Activated CD4-positive, alpha-beta T cell treated with anti-CD3 and anti-CD28 coated beads, Interleukin-2, amount 10 ng/mL, durations not matched to agents 7 days and 5 days (primary cell): ENCODE data around the gene PDILT. TPM values are rescaled to one million over a fixed set of nuclear protein-coding genes. Genes with fewer than 3 reads are reported as not detected.
"Not testable (repeated sequence)": the region's sequence is repeated elsewhere in the genome, so short reads cannot be mapped to it uniquely, and the experiment has no call there.

ENCODE experiments used
- CTCF ChIA-PET: fragments of 350-600 bp; sonication (Branson Sonifier 250); formaldehyde crosslinking; loops from one replicate; lab custom pipeline; 2021; ENCODE audit warnings: antibody characterized with exemption; lab: Charles Lee
- POLR2A ChIA-PET: fragments of 350-600 bp; sonication (Branson Sonifier 250); formaldehyde crosslinking; loops from one replicate; lab custom pipeline; 2021; ENCODE audit warnings: antibody characterized with exemption; lab: Charles Lee
- DNase-seq: peaks from one replicate; pipeline ENCODE4 v3.0.0-alpha.2; 2020
- H3K27ac Mint-ChIP-seq: one replicate; pipeline ENCODE4 v1.8.0; 2021; ENCODE audit warnings: mild to moderate bottlenecking, moderate library complexity, mixed read lengths
- H3K27me3 Mint-ChIP-seq: one replicate; pipeline ENCODE4 v1.8.0; 2021; ENCODE audit warnings: mixed read lengths
- H3K36me3 Mint-ChIP-seq: one replicate; pipeline ENCODE4 v1.8.0; 2021; ENCODE audit warnings: low read depth, mixed read lengths
- H3K4me1 Mint-ChIP-seq: one replicate; pipeline ENCODE4 v1.8.0; 2021; ENCODE audit warnings: mixed read lengths
- H3K4me3 Mint-ChIP-seq: one replicate; pipeline ENCODE4 v1.8.0; 2021; ENCODE audit warnings: mild to moderate bottlenecking, moderate library complexity, mixed read lengths
- H3K9me3 Mint-ChIP-seq: one replicate; pipeline ENCODE4 v1.8.0; 2021; ENCODE audit warnings: mixed read lengths
- total RNA-seq, 2 experiments: library from RNA; stranded (reverse); gene quantifications; one replicate each; pipeline ENCODE4 v1.2.3, GENCODE V29; 2021

PDILT gene
- total RNA-seq, result not detected

GRCh38 chr16:20404637-20405036 lies at the start of gene PDILT:
Gene PDILT, minus strand, starts transcription at chr16:20404737. Its CDS starts 5,437 bp downstream, at chr16:20399300.
- no peaks in the 10 kb centered on the region for H3K4me1 Mint-ChIP-seq
- ChIA-PET CTCF (no interaction called here), POLR2A (no interaction called here)
- H3K36me3 Mint-ChIP-seq, result no peaks in the 10 kb centered on the region
- H3K4me3 Mint-ChIP-seq, result no peak within 1 kb of the TSS
- no peaks in the 10 kb centered on the region for H3K27me3 Mint-ChIP-seq
- H3K9me3 Mint-ChIP-seq, result no peaks in the 10 kb centered on the region
- DNase-seq, result no peak
- H3K27ac Mint-ChIP-seq, result no peak within 1 kb of the TSS

GRCh38 chr16:20453633-20454032 lies 49.1 kb upstream of the PDILT start:
- H3K9me3 Mint-ChIP-seq, POLR2A ChIA-PET, H3K36me3 Mint-ChIP-seq, DNase-seq, H3K27me3 Mint-ChIP-seq, H3K27ac Mint-ChIP-seq, H3K4me1 Mint-ChIP-seq, H3K4me3 Mint-ChIP-seq, CTCF ChIA-PET: not testable (repeated sequence)

GRCh38 chr16:20451364-20451763 lies 46.8 kb upstream of the PDILT start, which contains the start of gene ACSM2A:
Gene ACSM2A, plus strand, starts transcription at chr16:20451521. Its CDS starts 8,594 bp downstream, at chr16:20460115.
- not testable (repeated sequence) for H3K4me3 Mint-ChIP-seq

GRCh38 chr16:20446652-20447393 lies 42.3 kb upstream of the PDILT start:
- DNase-seq, H3K27me3 Mint-ChIP-seq, H3K9me3 Mint-ChIP-seq, H3K4me1 Mint-ChIP-seq, CTCF ChIA-PET, H3K36me3 Mint-ChIP-seq, H3K4me3 Mint-ChIP-seq, H3K27ac Mint-ChIP-seq, POLR2A ChIA-PET: not testable (repeated sequence)

More at GRCh38 chr16:20451364-20451763, 46.8 kb upstream of the PDILT start, which contains the start of gene ACSM2A:
- H3K9me3 Mint-ChIP-seq, H3K36me3 Mint-ChIP-seq, CTCF ChIA-PET, POLR2A ChIA-PET, DNase-seq, H3K27me3 Mint-ChIP-seq, H3K27ac Mint-ChIP-seq, H3K4me1 Mint-ChIP-seq: not testable (repeated sequence)

GRCh38 chr16:20441859-20442258 lies 37.3 kb upstream of the PDILT start:
- CTCF ChIA-PET, POLR2A ChIA-PET, H3K27ac Mint-ChIP-seq, H3K36me3 Mint-ChIP-seq, H3K4me1 Mint-ChIP-seq, H3K9me3 Mint-ChIP-seq, H3K4me3 Mint-ChIP-seq, DNase-seq, H3K27me3 Mint-ChIP-seq: not testable (repeated sequence)

DNA sequence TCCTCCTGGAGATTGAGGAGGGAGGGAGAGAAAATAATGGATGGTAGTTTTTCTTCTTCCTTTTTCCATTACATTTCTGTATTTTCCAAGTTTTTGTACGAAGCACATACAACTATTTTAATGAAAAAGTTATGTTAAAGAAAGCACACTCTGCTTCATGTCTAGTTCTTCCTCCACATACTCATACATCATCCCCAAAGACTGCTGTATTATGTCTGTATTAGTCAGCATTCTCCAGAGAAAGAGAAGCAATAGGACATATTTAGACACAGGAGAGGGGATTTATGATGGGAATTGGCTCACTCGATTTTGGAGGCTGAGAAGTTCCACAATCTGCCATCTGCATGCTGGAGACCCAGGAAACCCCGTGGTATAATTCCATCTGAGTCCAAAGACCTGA lies 36.7 kb upstream of the PDILT start:
- CTCF ChIA-PET, result no interaction called here
- no peak overlapping the region for H3K4me3 Mint-ChIP-seq
- no peaks in the 10 kb centered on the region for H3K36me3 Mint-ChIP-seq
- no peaks in the 10 kb centered on the region for H3K9me3 Mint-ChIP-seq
- POLR2A ChIA-PET, result no interaction called here
- no peaks in the 10 kb centered on the region for H3K27me3 Mint-ChIP-seq
- H3K4me1 Mint-ChIP-seq, result no peaks in the 10 kb centered on the region
- DNase-seq, result no peak
- no peak overlapping the region for H3K27ac Mint-ChIP-seq

DNA sequence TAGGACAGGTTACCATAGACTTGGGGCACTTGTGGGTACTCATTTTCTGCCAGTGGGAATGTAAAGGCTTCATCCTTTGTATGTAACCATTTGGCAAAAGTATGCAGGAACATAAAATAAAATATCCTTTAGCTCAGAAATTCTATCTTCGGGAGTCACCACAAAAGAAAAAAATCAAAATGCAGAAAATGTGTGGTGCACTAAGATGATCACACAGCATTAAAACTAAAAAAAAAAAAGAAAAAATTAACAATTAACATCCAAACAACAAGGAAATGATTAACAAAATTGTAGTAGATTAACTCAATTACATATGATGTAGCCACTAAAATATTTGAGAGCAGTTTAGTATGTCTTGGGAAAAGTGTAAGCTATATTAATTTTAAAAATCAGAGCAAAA lies 36.2 kb upstream of the PDILT start:
- CTCF ChIA-PET, H3K9me3 Mint-ChIP-seq, H3K27ac Mint-ChIP-seq, H3K4me1 Mint-ChIP-seq, H3K4me3 Mint-ChIP-seq, DNase-seq, H3K36me3 Mint-ChIP-seq, H3K27me3 Mint-ChIP-seq, POLR2A ChIA-PET: not testable (repeated sequence)

GRCh38 chr16:20439820-20440231 lies 35.3 kb upstream of the PDILT start:
- H3K27ac Mint-ChIP-seq, H3K27me3 Mint-ChIP-seq, H3K9me3 Mint-ChIP-seq, DNase-seq, H3K36me3 Mint-ChIP-seq, POLR2A ChIA-PET, CTCF ChIA-PET, H3K4me3 Mint-ChIP-seq, H3K4me1 Mint-ChIP-seq: not testable (repeated sequence)

DNA sequence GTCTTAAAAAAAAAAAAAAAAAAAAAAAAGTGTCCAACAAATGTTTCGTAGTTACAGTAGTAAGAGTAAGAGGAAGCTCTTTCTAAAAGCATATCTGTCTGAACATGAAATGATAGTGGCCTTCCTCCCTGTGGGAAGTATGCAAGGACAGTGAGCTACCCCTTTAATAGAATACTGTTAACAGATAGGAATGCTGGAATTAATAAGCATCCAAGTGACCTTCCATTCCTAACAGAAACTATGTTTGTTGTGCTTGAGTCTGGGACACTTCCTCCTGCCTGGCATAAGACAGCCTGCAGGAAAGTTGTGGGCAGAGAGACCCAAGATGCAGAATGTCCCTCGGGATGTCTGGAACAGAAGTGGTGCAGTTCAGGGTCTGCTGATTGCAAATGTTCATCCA lies 34.4 kb upstream of the PDILT start:
- not testable (repeated sequence) for H3K27me3 Mint-ChIP-seq

DNA sequence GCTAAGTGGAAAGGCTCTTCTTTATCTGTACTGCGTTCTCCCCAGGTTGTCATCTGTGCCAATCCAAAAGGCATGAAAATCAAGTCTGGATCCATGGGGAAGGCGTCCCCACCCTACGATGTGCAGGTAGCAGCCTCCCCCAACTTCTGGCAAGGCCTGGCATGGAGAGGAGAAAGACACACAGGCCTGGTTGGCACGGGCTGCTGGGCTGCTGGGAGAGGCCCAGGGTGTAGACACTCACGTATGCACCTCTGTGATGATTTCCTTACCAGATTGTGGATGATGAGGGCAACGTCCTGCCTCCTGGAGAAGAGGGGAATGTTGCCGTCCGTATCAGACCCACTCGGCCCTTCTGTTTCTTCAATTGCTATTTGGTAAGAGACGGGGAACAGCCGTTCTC lies 26.4 kb upstream of the PDILT start:
- DNase-seq, result no peak
- H3K4me1 Mint-ChIP-seq, result no peaks in the 10 kb centered on the region
- CTCF ChIA-PET, result no interaction called here
- no peaks in the 10 kb centered on the region for H3K36me3 Mint-ChIP-seq
- no peaks in the 10 kb centered on the region for H3K9me3 Mint-ChIP-seq
- POLR2A ChIA-PET, result no interaction called here
- H3K4me3 Mint-ChIP-seq, result no peak overlapping the region
- no peaks in the 10 kb centered on the region for H3K27me3 Mint-ChIP-seq
- H3K27ac Mint-ChIP-seq, result no peak overlapping the region

More for the DNA sequence above, 34.4 kb upstream of the PDILT start:
- H3K9me3 Mint-ChIP-seq, H3K36me3 Mint-ChIP-seq, DNase-seq, H3K27ac Mint-ChIP-seq, H3K4me3 Mint-ChIP-seq, H3K4me1 Mint-ChIP-seq, CTCF ChIA-PET, POLR2A ChIA-PET: not testable (repeated sequence)

DNA sequence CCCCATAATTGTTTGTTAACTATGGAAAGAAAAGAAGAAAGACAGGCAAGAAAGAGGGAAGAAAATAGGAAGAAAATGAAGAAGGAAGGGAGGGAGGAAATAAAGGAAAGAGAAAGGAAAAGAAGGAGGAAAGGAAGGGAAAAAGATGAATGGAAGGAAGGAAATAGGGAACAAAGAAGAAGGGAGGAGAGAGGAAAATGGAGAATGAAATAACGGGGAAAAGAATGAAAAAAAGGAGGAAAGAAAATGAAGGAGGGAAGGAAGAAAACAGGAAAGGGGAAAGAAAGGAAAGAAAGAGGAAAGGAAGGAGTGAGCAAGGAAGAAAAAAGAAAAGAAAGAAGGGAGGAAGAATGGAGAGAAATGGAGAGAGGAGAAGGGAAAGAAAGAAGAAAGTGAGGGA lies 25.9 kb upstream of the PDILT start:
- H3K4me1 Mint-ChIP-seq, H3K27me3 Mint-ChIP-seq, H3K36me3 Mint-ChIP-seq, CTCF ChIA-PET, H3K9me3 Mint-ChIP-seq, DNase-seq, POLR2A ChIA-PET, H3K27ac Mint-ChIP-seq, H3K4me3 Mint-ChIP-seq: not testable (repeated sequence)

DNA sequence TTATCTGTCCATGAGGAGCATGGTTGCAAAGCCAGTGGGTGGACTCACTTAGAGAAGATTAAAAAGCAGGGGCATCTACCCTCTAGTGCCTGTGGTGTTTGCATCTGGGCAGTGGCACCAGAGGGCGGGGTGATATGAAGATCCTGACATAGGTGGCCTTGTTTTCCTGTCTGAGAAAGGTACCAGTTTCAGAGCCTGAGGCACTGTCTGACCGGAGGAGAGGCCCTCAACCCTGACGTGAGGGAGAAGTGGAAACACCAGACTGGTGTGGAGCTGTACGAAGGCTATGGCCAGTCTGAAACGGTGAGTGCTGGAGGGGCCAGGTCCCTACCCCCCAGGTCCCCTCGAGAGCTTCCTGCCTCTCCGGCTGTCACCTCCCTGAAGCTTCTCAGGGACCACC lies 25.0 kb upstream of the PDILT start:
- POLR2A ChIA-PET, DNase-seq, H3K9me3 Mint-ChIP-seq, H3K27me3 Mint-ChIP-seq, H3K27ac Mint-ChIP-seq, H3K4me3 Mint-ChIP-seq, H3K36me3 Mint-ChIP-seq, CTCF ChIA-PET, H3K4me1 Mint-ChIP-seq: not testable (repeated sequence)

DNA sequence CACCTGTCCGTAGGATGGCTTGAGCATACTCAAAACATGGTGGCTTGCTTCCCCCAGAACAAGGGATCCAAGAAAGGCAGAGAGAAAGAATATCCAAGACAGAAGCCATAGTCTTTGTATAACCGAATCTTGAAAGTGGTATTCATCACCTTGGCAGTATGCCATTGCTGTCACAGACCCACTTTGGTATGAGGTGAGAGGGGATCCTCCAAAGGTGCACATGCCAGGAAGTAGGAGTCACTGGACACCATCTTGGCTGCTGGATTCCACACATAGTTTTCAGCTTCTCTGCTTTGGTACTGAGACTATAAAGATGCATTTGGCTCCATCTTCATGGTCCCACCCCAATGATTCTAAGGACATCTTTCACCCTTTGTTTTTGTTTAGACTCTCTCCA lies 22.9 kb upstream of the PDILT start:
- H3K36me3 Mint-ChIP-seq, POLR2A ChIA-PET, CTCF ChIA-PET, H3K27me3 Mint-ChIP-seq, H3K4me3 Mint-ChIP-seq, H3K27ac Mint-ChIP-seq, H3K9me3 Mint-ChIP-seq, DNase-seq, H3K4me1 Mint-ChIP-seq: not testable (repeated sequence)
